ENCODE data around the gene RASGRF2.
A peak's percentile ranks its signal among the peaks of the same experiment; 100 is the strongest.

Gene RASGRF2

DNA sequence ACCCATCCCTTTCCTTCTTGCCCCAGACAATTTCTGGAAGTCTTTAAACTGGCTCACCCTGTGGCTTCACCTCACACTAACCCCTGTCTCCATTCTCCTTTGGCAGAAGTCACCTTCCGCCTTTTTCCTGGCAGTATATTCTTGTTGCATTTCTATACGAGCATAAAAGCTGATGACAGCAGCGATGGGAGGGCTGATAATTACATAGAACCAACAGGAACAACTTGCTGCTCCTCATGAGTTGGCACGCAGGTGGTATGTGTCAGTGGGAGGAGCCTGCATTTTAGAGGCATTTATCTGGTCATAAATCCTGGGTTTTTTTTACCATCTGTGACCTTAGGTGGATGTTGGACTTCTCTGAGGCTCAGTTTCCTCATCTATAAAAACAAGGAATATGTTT, 211.6 kb downstream of the RASGRF2 start:
- DNase-seq (ENCODE audit: low read depth): no peak

- DNase-seq (ENCODE audit: low read depth): no peak
These were observed 212.5 kb downstream of the RASGRF2 start for GRCh38 chr5:81172710-81173109.

- no peak for DNase-seq (ENCODE audit: low read depth)
These were observed 216.9 kb downstream of the RASGRF2 start for GRCh38 chr5:81177061-81177460.

- DNase-seq (ENCODE audit: low read depth): no peak
These were observed 219.8 kb downstream of the RASGRF2 start for GRCh38 chr5:81179959-81180358.

GRCh38 chr5:81180780-81181460, 220.8 kb downstream of the RASGRF2 start:
- no peak for DNase-seq (ENCODE audit: low read depth)

DNA sequence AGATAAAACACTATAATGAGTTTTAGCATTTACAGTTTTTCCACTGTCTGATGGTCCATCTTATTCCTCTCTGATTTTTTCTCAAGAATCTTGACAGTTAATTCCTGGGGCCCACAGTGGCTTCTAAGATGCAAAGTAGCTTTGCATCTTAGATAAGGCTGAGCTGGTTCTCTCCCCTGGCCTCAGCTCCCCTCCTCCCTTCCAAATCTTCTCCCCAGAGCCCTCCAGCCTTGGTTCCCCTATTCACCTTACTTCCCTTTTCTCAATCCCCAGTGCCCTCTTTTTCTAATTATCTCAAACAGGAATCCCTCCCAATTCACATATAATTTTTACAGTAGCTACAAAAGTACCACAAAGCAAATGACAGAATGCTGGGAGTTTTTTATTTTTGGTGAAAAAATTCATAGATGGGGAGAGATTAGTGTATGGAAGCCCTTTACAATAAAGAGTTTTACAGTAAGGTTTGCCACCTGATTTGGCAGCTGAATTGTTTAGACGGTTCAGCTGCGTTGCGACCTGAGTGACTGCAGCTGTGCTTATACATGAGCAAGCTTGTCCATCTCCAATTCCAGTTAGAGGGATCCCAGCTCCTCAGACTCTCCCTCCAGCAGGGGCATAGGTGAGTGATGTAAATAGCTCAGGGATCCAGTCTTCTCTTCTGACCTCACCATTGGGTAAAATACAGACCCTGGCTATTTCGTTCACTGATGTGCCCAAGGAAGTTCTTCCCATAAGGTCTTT, 221.6 kb downstream of the RASGRF2 start:
- no peak for DNase-seq (ENCODE audit: low read depth)

DNA sequence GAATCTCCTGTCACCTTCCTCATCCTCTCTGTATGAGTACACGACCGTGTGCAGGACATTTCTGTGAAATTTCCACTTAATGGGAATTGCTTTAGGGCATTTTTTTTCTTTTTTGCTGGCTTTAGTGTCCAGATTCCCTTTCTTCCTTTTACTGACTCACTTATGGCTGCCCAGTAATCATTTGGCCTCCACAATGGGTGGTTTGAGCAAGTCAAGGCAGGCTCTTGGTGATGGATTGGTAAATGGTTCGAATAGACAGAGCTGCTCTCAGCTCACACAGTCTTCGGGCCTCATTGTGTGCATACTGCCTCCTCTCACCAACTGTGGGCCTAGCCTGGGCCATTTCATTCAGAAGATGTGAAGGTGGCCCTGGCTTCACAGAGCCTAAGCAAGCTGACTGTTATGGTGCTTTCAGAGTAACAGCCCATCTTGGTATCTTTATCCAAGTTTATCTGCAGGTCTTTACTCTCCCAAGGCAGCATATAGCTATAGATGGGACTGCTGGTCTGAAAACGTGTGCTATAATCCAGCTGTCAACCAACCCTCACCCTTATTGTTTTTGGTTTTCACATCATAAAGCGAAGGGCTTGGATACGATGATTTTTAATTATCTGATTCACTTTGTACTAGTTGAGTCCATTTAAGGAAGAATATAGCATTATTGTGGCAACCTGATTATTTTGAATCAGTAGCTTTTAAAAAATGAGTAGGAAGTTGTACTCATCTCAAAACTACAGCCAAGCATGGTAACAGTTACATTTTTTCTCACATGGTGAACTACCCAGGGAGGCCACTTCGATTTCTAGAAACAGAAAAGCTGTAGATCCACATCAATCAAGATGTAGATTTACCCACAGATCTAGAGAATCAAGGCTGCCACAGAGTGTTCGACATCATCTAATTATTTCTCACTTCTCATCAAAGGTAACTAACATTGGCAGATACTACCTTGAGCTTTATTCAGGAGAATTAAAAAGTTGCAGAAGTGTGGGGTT, 222.5 kb downstream of the RASGRF2 start:
- no peak for DNase-seq (ENCODE audit: low read depth)

DNA sequence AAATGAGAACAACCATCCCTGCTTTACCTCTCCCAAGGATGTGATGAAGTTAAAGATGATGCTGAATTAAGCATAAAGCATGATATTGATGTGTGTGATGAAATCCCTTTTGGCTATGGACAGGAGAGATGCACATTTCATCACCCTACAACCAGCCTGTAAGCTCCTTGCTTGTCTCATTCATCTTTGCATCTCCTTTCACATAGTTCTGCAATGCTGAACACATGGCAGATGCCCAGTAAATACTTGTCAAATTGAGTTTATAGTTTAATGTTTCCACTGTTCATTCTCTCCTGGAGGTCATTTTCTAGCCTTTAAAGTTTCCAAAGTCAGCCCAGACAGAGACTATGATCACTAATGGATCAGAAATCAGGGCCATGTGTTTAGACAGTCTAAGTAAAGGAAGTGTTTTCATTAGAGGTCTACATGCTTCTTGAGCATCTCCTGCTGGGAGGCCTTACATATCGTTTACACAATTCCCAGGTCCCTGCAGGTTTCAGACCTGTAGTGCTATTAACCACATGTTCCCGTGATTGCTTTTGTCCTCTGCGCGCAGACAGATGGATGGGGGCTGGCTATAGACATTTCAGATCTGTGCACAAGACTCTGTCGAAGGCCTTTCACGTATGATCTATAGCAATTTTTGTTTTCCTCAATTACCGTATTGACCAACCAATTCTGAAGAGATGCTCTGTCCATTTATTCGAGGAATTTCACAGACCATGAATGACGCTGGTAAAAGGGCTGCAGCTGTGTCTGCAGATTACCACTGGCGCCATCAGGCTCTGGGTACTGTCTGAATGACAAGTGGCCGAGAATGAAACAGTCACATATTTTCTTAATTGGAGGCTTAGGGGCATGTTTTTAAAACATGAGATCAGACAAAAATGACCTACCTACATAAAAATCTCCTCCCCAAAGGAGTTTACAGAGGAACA, 223.9 kb downstream of the RASGRF2 start:
- no peak for DNase-seq (ENCODE audit: low read depth)

- DNase-seq (ENCODE audit: low read depth): no peak
These were observed 224.6 kb downstream of the RASGRF2 start for GRCh38 chr5:81184749-81185110.

DNA sequence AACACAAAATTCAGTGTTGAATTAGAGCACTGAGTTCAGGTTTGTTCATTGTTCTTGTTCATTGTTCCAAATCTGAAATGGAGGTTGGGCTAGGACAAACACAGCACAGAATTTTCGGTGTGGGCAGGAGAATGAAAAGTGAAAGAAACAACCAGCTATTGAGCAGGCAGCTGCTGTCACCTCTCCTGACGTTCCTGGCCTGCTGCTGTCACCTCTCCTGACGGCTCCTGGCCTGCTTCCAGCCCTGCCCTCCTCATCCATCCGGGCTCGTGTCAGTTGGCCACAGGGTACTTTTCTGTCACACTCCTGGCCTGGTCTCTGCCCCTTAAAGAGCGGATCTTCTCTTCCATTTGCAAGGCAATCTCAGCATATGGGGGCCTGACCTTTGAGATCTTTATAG, 227.7 kb downstream of the RASGRF2 start:
- DNase-seq (ENCODE audit: low read depth): no peak

DNA sequence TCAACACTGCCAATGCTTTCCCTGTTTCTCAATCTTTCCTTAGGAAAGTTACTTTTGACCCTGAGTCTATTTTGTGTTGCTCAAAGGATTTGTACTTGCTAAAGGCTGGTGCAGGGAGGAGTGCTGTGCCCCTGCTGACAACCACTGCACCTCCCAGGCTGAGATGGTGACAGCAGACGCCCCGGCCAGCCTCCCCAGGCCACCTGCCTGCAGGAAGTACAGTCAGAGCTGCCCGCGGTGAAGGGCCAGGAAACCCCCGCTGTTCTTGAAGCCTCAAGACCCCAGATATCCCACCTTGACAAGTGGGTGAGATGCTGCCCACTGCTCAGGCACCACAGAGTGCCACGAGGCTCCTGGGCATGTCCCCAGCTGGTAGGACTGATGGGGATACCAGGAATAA, 228.8 kb downstream of the RASGRF2 start:
- no peak for DNase-seq (ENCODE audit: low read depth)

DNA sequence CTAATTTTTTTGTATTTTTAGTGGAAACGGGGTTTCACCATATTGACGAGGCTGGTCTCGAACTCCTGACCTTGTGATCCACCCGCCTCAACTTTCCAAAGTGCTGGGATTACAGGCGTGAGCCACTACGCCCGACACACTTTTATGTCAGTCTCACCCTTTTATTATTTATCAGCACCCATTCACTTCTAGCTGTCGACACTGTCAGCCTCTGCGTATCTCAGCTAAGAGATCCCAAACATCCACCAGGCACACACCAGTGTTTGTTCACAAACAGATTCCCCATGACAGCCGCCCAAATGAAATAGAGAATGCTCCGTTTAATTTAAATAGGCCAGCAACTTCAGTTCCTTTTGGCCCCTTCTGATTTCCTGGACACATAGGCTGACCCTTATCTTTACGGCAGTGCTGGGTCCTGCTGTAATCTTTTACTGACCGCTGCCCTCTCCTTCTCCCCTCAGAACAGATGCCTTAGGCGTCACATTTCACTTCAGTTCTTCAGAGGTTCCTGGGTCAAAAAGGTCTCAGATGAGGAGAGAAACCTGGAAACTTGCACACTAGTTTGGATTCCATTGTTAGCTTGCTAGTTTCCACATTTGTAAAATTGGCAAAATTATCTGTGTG, 229.8 kb downstream of the RASGRF2 start:
- no peak for DNase-seq (ENCODE audit: low read depth)

- no peak for DNase-seq (ENCODE audit: low read depth)
These were observed 231.7 kb downstream of the RASGRF2 start for GRCh38 chr5:81191726-81192372.

DNA sequence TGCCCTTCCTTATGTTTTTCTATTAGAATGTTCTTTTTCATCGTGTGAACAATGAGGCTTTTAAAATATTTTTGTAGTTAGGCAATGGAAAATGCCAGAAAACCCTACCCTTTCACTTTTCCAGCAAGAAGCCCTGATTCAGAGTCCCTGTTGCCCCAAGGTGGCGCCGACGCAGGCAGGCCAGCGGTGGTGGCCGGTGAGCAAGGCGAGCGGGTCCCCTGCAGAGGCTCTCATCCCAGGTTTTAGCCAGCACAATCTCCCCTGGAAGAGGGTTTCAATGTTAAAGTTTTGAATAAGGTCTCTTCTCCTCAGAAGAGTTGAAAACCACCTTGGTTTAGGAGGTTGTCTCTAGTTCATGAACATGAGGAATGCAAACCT, 232.2 kb downstream of the RASGRF2 start:
- no peak for DNase-seq (ENCODE audit: low read depth)

- peak; percentile 58 for DNase-seq (ENCODE audit: low read depth)
These were observed 234.6 kb downstream of the RASGRF2 start for GRCh38 chr5:81194633-81195334.

DNA sequence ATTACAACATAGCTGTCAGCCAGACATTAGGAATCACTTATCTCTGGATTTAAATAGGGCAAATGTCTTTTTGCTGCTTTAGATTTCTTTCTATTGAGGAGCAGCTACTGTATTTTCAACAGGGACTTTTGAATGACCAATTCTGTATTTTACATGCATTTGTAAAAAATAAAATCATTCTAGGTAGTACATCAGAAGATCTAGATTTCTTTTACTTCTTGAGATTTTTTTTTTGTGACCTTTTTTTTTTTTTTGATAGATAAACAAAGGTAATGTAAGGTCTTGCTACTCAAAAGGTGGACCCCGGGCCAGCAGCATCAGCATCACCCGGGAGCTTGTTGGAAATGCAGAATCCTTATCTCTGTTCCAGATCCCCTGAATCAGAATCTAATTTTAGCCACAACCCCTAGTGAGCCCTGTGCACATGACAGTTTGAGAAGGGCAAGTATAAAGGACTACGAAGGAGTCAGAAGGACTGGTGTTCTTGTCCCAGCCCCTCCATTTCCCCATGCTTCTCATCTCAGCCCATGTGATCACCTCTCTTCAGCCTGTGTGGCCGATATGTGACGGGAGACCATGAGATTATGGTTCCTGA, 235.3 kb downstream of the RASGRF2 start:
- DNase-seq (ENCODE audit: low read depth): no peak

- DNase-seq (ENCODE audit: low read depth): no peak
These were observed 242.5 kb downstream of the RASGRF2 start for GRCh38 chr5:81202655-81203054.

DNA sequence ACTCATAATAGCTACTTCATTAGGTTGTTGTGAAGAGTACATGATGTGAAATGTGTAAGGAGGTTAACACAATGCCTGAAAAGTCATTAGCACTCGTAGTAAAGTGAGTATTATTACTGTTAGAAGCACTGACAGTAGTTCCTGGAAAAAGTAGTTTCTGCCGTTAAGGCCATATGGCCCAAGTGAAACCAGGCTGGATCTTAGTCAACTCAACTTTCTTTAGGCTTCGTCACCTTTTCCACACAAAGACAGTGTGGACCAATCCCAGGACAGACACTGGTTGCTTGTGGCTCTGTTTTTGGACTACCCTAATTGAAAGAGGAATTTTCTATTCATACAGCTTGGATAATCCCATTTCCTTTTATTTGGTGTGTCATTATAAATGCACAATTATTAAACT, 243.6 kb downstream of the RASGRF2 start:
- no peak for DNase-seq (ENCODE audit: low read depth)

- no peak for DNase-seq (ENCODE audit: low read depth)
These were observed 244.0 kb downstream of the RASGRF2 start for GRCh38 chr5:81204205-81204604.

GRCh38 chr5:81205058-81205457, 244.9 kb downstream of the RASGRF2 start:
- no peak for DNase-seq (ENCODE audit: low read depth)

Data from stimulated activated CD8-positive, alpha-beta memory T cell treated with anti-CD3 and anti-CD28 coated beads, Interleukin-12 subunit alpha, Interleukin-12 subunit beta, amount 100 ng/mL, for 4 hours (primary cell).